ENCODE results near the gene LMAN1L.

DNA sequence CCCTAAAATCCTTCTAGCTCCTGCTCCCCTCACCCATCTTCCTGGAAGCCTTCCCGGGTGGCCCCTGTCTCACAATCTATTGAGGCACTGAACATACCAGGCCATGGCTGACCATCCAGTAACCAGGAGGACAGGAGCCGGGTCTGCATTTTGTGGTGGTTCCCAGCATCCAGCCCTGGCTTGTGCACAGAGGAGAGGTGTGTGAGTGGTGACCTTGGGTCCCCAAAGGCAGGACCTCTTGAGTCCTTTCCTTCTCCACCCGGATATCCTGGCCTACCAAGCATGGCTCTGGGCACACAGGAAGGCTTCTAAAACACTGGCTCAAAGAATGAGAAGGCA lies 22.9 kb upstream of the LMAN1L start:
- TF ChIP-seq, protein P1, sequence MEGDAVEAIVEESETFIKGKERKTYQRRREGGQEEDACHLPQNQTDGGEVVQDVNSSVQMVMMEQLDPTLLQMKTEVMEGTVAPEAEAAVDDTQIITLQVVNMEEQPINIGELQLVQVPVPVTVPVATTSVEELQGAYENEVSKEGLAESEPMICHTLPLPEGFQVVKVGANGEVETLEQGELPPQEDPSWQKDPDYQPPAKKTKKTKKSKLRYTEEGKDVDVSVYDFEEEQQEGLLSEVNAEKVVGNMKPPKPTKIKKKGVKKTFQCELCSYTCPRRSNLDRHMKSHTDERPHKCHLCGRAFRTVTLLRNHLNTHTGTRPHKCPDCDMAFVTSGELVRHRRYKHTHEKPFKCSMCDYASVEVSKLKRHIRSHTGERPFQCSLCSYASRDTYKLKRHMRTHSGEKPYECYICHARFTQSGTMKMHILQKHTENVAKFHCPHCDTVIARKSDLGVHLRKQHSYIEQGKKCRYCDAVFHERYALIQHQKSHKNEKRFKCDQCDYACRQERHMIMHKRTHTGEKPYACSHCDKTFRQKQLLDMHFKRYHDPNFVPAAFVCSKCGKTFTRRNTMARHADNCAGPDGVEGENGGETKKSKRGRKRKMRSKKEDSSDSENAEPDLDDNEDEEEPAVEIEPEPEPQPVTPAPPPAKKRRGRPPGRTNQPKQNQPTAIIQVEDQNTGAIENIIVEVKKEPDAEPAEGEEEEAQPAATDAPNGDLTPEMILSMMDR (IDR thresholded peaks at IDR 0.05) = no peak
- TF ChIP-seq POLR2A (IDR thresholded peaks at IDR 0.05) = no peak
